22Rv1 (cell line): Measurements from ENCODE around the gene DRD2.

Source experiments
- ZFX ChIP-seq: fragments of 450-650 bp; IDR thresholded peaks from 2 replicates; pipeline ENCODE4 v1.6.1; 2017; ENCODE audit warnings: antibody characterized with exemption, borderline replicate concordance
- TF ChIP-seq, protein P1 (sequence below): fragments of 450-650 bp; IDR thresholded peaks from 2 replicates; pipeline ENCODE4 v1.5.1; 2017; ENCODE audit warnings: mild to moderate bottlenecking

GRCh38 chr11:113461639-113462038 is 13.6 kb downstream of the DRD2 start:
- no peak for TF ChIP-seq ZFX
- TF ChIP-seq, protein P1, sequence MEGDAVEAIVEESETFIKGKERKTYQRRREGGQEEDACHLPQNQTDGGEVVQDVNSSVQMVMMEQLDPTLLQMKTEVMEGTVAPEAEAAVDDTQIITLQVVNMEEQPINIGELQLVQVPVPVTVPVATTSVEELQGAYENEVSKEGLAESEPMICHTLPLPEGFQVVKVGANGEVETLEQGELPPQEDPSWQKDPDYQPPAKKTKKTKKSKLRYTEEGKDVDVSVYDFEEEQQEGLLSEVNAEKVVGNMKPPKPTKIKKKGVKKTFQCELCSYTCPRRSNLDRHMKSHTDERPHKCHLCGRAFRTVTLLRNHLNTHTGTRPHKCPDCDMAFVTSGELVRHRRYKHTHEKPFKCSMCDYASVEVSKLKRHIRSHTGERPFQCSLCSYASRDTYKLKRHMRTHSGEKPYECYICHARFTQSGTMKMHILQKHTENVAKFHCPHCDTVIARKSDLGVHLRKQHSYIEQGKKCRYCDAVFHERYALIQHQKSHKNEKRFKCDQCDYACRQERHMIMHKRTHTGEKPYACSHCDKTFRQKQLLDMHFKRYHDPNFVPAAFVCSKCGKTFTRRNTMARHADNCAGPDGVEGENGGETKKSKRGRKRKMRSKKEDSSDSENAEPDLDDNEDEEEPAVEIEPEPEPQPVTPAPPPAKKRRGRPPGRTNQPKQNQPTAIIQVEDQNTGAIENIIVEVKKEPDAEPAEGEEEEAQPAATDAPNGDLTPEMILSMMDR = no peak
